Neural progenitor cell (in vitro differentiated cells): ENCODE data around the gene NPC1. TPM values are rescaled to one million over a fixed set of nuclear protein-coding genes. Genes with fewer than 3 reads are reported as not detected.

Experiments used
- DNase-seq: peaks from one replicate; pipeline ENCODE4 v3.0.0-alpha.2; 2016; ENCODE audit warnings: low spot score
- H2AFZ ChIP-seq: fragments of 200-600 bp; sonication (generic); replicated peaks from 2 replicates; pipeline ENCODE4 v1.6.1; 2016; ENCODE audit warnings: antibody characterized with exemption
- H3F3A ChIP-seq: fragments of 200-600 bp; sonication (generic); 2 replicates; pipeline ENCODE4 v1.6.1; 2016; ENCODE audit warnings: antibody characterized with exemption, low read depth
- H3K27ac ChIP-seq: fragments of 200-600 bp; sonication (generic); 2 replicates; pipeline ENCODE4 v1.5.1; 2016; ENCODE audit warnings: mild to moderate bottlenecking
- H3K27me3 ChIP-seq: fragments of 200-600 bp; sonication (generic); 2 replicates; pipeline ENCODE4 v1.6.1; 2016; ENCODE audit warnings: mild to moderate bottlenecking, moderate library complexity
- H3K36me3 ChIP-seq: fragments of 200-600 bp; sonication (generic); 2 replicates; pipeline ENCODE4 v1.5.1; 2016
- H3K4me1 ChIP-seq: fragments of 200-600 bp; sonication (generic); 2 replicates; pipeline ENCODE4 v1.6.1; 2016; ENCODE audit warnings: mixed run types
- H3K4me2 ChIP-seq: fragments of 200-600 bp; sonication (generic); 2 replicates; pipeline ENCODE4 v1.6.1; 2016
- H3K4me3 ChIP-seq: fragments of 200-600 bp; sonication (generic); 2 replicates; pipeline ENCODE4 v1.5.1; 2016
- H3K79me2 ChIP-seq: fragments of 200-600 bp; sonication (generic); 2 replicates; pipeline ENCODE4 v1.6.1; 2016; ENCODE audit warnings: low read depth
- H3K9ac ChIP-seq: fragments of 200-600 bp; sonication (generic); 2 replicates; pipeline ENCODE4 v1.6.1; 2016
- H3K9me3 ChIP-seq: fragments of 200-600 bp; sonication (generic); 2 replicates; pipeline ENCODE4 v1.5.1; 2016; ENCODE audit warnings: low read depth
- H4K20me1 ChIP-seq: fragments of 200-600 bp; sonication (generic); 2 replicates; pipeline ENCODE4 v1.6.1; 2016; ENCODE audit warnings: low read depth
- H3K27ac Mint-ChIP-seq: 3 replicates; pipeline ENCODE4 v1.8.0; 2021; ENCODE audit warnings: mixed read lengths
- H3K27me3 Mint-ChIP-seq: 2 replicates; pipeline ENCODE4 v1.8.0; 2022; ENCODE audit warnings: low read depth, mild to moderate bottlenecking, inconsistent platforms, moderate library complexity, mixed read lengths; ENCODE audit not compliant: insufficient read depth
- H3K36me3 Mint-ChIP-seq: 3 replicates; pipeline ENCODE4 v1.8.0; 2021; ENCODE audit warnings: mixed read lengths
- H3K4me1 Mint-ChIP-seq: 3 replicates; pipeline ENCODE4 v1.8.0; 2021; ENCODE audit warnings: mixed read lengths
- H3K4me3 Mint-ChIP-seq: 3 replicates; pipeline ENCODE4 v1.8.0; 2021; ENCODE audit warnings: mild to moderate bottlenecking, moderate library complexity, mixed read lengths
- H3K9me3 Mint-ChIP-seq: 3 replicates; pipeline ENCODE4 v1.8.0; 2020; ENCODE audit warnings: mixed read lengths
- EZH2 ChIP-seq: fragments of 200-600 bp; sonication (generic); IDR thresholded peaks from 2 replicates; pipeline ENCODE4 v1.6.1; 2017; ENCODE audit warnings: antibody characterized with exemption, mild to moderate bottlenecking, moderate library complexity
- EZH2phosphoT487 ChIP-seq: fragments of 200-600 bp; sonication (generic); IDR thresholded peaks from 2 replicates; pipeline ENCODE4 v1.6.1; 2017; ENCODE audit warnings: antibody characterized with exemption
- small RNA-seq: library from RNA; depleted of rRNA; stranded (forward); fragments of <200 nt; gene quantifications from one replicate; pipeline ENCODE3, GENCODE V24; 2015
- total RNA-seq: library from RNA; depleted of rRNA; stranded (reverse); fragments of >200 nt; gene quantifications from 2 replicates; pipeline ENCODE4 v1.2.3, GENCODE V29; 2015; ENCODE audit warnings: low replicate concordance
- TF ChIP-seq, protein P1 (sequence below): fragments of 200-600 bp; sonication (generic); IDR thresholded peaks from 2 replicates; pipeline ENCODE4 v1.5.1; 2017; ENCODE audit warnings: antibody characterized with exemption, mild to moderate bottlenecking

NPC1 gene
- total RNA-seq, 1 donor from 2014 or later: 20.9 TPM

DNA sequence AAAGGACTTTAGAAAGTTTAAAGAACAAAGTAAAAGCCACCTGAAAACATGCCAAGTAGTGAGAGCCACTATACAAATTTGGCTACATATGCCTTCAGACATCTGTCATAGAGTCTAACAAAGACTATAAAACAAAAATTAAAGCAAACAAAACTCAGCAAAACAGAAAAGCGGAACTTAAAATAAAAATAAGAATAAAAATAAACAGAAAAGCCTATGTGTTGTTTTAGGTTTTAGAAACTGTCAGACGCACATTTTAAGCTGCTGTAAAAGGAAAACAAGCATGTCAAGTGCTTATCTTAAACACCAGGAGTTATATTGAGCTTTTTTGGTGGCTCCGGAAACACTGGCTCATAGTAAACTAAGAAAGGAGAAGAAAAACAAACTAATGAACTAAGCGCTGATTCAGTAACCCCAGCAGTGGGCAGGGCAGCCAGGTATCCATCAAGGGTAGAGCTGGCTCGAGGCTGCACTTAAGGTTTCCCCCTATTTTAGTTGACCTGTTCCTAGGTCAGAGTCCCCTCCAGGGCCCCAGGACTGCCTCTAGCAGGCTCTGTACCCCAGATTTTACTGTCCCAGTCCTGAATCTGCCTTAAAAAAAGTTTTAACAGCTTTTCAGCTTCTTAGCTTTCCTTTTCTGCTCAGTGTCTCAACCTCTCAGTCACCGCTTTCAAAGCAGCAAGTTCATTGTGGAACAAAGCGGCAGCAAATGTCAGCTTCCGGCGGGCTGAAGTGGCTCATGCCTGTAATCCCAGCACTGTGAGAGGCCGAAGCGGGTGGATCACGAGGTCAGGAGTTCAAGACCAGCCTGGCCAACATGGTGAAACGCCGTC lies 98.4 kb downstream of the NPC1 start:
- Mint-ChIP-seq H3K27me3 (peaks cover 11% of the 10 kb centered on the region), H3K4me3 (no peak overlapping the region), H3K36me3 (peaks cover 8% of the 10 kb centered on the region), H3K9me3 (peaks cover 17% of the 10 kb centered on the region), H3K27ac (no peak overlapping the region), H3K4me1 (peaks cover 7% of the 10 kb centered on the region)
- Histone ChIP-seq H2AFZ (no peak overlapping the region), H3K36me3 (peaks cover 6% of the 10 kb centered on the region), H3K4me3 (no peak overlapping the region), H4K20me1 (no peaks in the 10 kb centered on the region), H3F3A (peaks cover 9% of the 10 kb centered on the region), H3K27me3 (no peaks in the 10 kb centered on the region), H3K4me2 (no peak overlapping the region), H3K9me3 (no peaks in the 10 kb centered on the region), H3K9ac (no peak overlapping the region), H3K27ac (no peak overlapping the region), H3K4me1 (peaks cover 3% of the 10 kb centered on the region), H3K79me2 (no peaks in the 10 kb centered on the region)
- DNase-seq: no peak
- TF ChIP-seq EZH2 (no peak), EZH2phosphoT487 (no peak)
- TF ChIP-seq, protein P1, sequence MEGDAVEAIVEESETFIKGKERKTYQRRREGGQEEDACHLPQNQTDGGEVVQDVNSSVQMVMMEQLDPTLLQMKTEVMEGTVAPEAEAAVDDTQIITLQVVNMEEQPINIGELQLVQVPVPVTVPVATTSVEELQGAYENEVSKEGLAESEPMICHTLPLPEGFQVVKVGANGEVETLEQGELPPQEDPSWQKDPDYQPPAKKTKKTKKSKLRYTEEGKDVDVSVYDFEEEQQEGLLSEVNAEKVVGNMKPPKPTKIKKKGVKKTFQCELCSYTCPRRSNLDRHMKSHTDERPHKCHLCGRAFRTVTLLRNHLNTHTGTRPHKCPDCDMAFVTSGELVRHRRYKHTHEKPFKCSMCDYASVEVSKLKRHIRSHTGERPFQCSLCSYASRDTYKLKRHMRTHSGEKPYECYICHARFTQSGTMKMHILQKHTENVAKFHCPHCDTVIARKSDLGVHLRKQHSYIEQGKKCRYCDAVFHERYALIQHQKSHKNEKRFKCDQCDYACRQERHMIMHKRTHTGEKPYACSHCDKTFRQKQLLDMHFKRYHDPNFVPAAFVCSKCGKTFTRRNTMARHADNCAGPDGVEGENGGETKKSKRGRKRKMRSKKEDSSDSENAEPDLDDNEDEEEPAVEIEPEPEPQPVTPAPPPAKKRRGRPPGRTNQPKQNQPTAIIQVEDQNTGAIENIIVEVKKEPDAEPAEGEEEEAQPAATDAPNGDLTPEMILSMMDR: no peak

DNA sequence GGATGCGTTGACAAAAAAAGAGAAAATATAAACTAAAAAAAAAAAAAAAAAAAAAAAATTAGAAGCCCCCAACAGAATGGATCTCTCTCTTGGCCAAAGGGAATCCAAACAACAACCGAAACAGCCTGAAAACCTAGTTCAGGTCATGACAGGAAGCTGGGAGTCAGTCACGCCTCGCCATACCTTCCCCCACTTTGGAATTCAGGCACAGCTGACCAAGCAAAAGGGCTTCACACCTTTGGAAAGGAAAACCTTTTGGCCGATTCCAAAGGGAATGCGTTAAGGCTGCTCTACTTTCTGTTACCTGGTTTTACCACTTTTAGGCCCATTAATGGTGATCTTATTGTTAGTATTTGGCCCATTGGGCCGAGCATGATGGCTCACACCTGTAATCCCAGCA lies 100.9 kb downstream of the NPC1 start:
- TF ChIP-seq, protein P1: no peak
- TF ChIP-seq EZH2phosphoT487: no peak
- TF ChIP-seq EZH2: no peak
- H3K27ac Mint-ChIP-seq: no peak overlapping the region

DNA sequence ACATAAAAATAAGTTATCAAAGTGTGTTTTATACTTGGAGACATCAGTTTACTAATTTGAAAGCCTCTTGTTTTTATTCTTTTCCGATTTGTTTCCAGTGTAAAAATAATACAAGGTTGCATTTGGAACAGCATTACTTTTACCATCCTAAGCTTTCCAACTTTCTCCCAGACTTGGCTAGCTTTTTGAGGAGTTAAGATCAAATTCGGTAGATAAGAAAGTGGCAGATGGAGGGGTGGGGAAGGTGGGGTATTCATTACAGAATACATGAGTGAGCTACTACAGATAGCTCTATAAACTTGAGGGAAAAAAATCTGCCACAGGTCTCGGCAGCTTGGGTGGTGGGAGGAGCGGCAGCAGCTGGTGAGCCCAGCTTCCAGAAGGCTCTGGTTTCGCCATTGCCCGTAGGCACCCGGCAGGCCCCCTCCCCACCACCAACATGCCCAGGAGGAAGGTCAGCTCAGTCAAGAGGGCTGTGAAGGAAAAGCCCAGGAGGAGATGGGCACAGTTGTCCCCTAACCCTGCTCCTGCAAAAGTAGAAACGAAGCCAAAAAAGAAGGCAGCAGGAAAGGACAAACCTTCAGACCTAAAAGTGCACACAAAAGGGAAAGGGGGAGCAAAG lies 101.6 kb downstream of the NPC1 start:
- H3K27ac Mint-ChIP-seq: no peak overlapping the region

More for the DNA sequence above, 100.9 kb downstream of the NPC1 start:
- DNase-seq: no peak
- Mint-ChIP-seq H3K36me3 (peaks cover 2% of the 10 kb centered on the region), H3K9me3 (peaks cover 4% of the 10 kb centered on the region), H3K4me1 (peaks cover 7% of the 10 kb centered on the region), H3K27me3 (peaks cover 4% of the 10 kb centered on the region), H3K4me3 (no peak overlapping the region)
- H3K4me3 ChIP-seq: no peak overlapping the region
- no peaks in the 10 kb centered on the region for H4K20me1 ChIP-seq
- H3K27me3 ChIP-seq: no peaks in the 10 kb centered on the region
- H3K4me1 ChIP-seq: peaks cover 3% of the 10 kb centered on the region
- no peak overlapping the region for H3K9ac ChIP-seq
- H2AFZ ChIP-seq: no peak overlapping the region
- H3F3A ChIP-seq: peaks cover 9% of the 10 kb centered on the region
- no peak overlapping the region for H3K4me2 ChIP-seq
- no peaks in the 10 kb centered on the region for H3K79me2 ChIP-seq
- no peak overlapping the region for H3K27ac ChIP-seq
- peaks cover 6% of the 10 kb centered on the region for H3K36me3 ChIP-seq
- H3K9me3 ChIP-seq: no peaks in the 10 kb centered on the region

More for the DNA sequence above, 101.6 kb downstream of the NPC1 start:
- Mint-ChIP-seq H3K27me3 (no peaks in the 10 kb centered on the region), H3K9me3 (no peaks in the 10 kb centered on the region), H3K36me3 (peaks cover 4% of the 10 kb centered on the region), H3K4me3 (no peak overlapping the region), H3K4me1 (peaks cover 7% of the 10 kb centered on the region)
- Histone ChIP-seq H3K36me3 (peaks cover 6% of the 10 kb centered on the region), H3K9me3 (no peaks in the 10 kb centered on the region), H2AFZ (no peak overlapping the region), H3K27ac (no peak overlapping the region), H3K4me2 (no peak overlapping the region), H3F3A (peaks cover 9% of the 10 kb centered on the region), H3K27me3 (no peaks in the 10 kb centered on the region), H3K4me1 (peaks cover 3% of the 10 kb centered on the region), H3K79me2 (no peaks in the 10 kb centered on the region), H4K20me1 (no peaks in the 10 kb centered on the region), H3K4me3 (no peak overlapping the region), H3K9ac (no peak overlapping the region)
- no peak for DNase-seq
- TF ChIP-seq, protein P1: no peak
- no peak for TF ChIP-seq EZH2phosphoT487
- no peak for TF ChIP-seq EZH2

Small RNA genes lying within 50 kb of the gene (small RNA-seq; reads per million reads assigned to genes)
- gene AC026634.1: not detected
- gene RF00019: not detected

Other genes with a start within 250 kb of the NPC1 start
- gene RIOK3, start 133.2 kb downstream of the NPC1 start, total RNA-seq: 48.0 and 77.5 TPM in 2 replicates
- gene RMC1, start 83.0 kb downstream of the NPC1 start, total RNA-seq: 20.8 and 31.6 TPM in 2 replicates
- 0.65 and 0.81 TPM in 2 replicates for gene ANKRD29, start 76.4 kb upstream of the NPC1 start, total RNA-seq
- 0.28 and 0.47 TPM in 2 replicates for gene LAMA3, start 102.9 kb upstream of the NPC1 start, total RNA-seq